Body of pancreas (tissue), 4 donors: ENCODE data around the gene MIOS.

Experiments used
- CTCF ChIP-seq, 7 experiments: fragments of 450-650 bp in 4 of 7; fragments of 200-600 bp in 3 of 7; sonication (generic) in 3 of 7; IDR thresholded peaks; one replicate each; pipeline ENCODE4 v1.5.1; 2016 to 2019; ENCODE audit warnings: antibody characterized with exemption in 7 of 7
- POLR2A ChIP-seq, 3 donors: fragments of 450-650 bp; IDR thresholded peaks; one replicate each; pipeline ENCODE4 v1.6.1; 2016; ENCODE audit warnings: antibody characterized with exemption in 3 of 3, mild to moderate bottlenecking in 2 of 3

GRCh38 chr7:7524121-7524520 lies 42.6 kb upstream of the MIOS start:
- no peak for TF ChIP-seq CTCF (IDR thresholded peaks at IDR 0.05)
- TF ChIP-seq POLR2A (IDR thresholded peaks at IDR 0.05), result no peak
